ENCODE measurements around the gene YY2.
"Not testable (repeated sequence)": the region's sequence is repeated elsewhere in the genome, so short reads cannot be mapped to it uniquely, and the experiment has no call there.

- TF ChIP-seq CTCF (IDR thresholded peaks at IDR 0.05; ENCODE audit: insufficient read depth, low read length, poor library complexity, severe bottlenecking); EZH2phosphoT487 (conservative IDR thresholded peaks at IDR 0.05; ENCODE audit: low read length): not testable (repeated sequence)
These were observed 18.4 kb downstream of the YY2 start for GRCh38 chrX:21874182-21874581.
